GM12878 (cell line): Measurements from ENCODE around the gene ERVK3-1. TPM values are rescaled to one million over a fixed set of nuclear protein-coding genes. Genes with fewer than 3 reads are reported as not detected.

Source experiments
- CHD2 ChIP-seq: IDR thresholded peaks from 2 replicates; pipeline ENCODE4 v1.6.1; 2011; ENCODE audit warnings: low read depth, low read length, improper control_type of control experiment, borderline replicate concordance
- EGR1 ChIP-seq, 2 experiments: IDR thresholded peaks; 1 replicate in 1 of 2; 2 replicates in 1 of 2; pipeline ENCODE4 v1.6.1; 2011 to 2012; ENCODE audit warnings: low read depth in 2 of 2, low read length in 2 of 2, borderline replicate concordance in 1 of 2, mild to moderate bottlenecking in 1 of 2, moderate library complexity in 1 of 2
- FOXM1 ChIP-seq: IDR thresholded peaks from 2 replicates; pipeline ENCODE4 v1.6.1; 2012; ENCODE audit warnings: low read depth, mild to moderate bottlenecking, inconsistent platforms, low read length, moderate library complexity
- KLF5 ChIP-seq: fragments of 450-650 bp; IDR thresholded peaks from 2 replicates; pipeline ENCODE4 v1.6.1; 2014; ENCODE audit warnings: mild to moderate bottlenecking; ENCODE audit not compliant: partially characterized antibody
- MEF2A ChIP-seq: IDR thresholded peaks from 2 replicates; pipeline ENCODE4 v1.6.1; 2011; ENCODE audit warnings: low read depth, mild to moderate bottlenecking, low read length, moderate library complexity; ENCODE audit not compliant: insufficient read depth
- NFYA ChIP-seq: IDR thresholded peaks from 2 replicates; pipeline ENCODE4 v1.6.1; 2011; ENCODE audit warnings: low read depth, mild to moderate bottlenecking, low read length, improper control_type of control experiment, borderline replicate concordance
- NRF1 ChIP-seq: conservative IDR thresholded peaks from 2 replicates; pipeline ENCODE4 v1.6.1; 2011; ENCODE audit warnings: mild to moderate bottlenecking, low read depth, low read length, improper control_type of control experiment
- PAX8 ChIP-seq: fragments of 450-650 bp; IDR thresholded peaks from 2 replicates; pipeline ENCODE4 v1.6.1; 2017; ENCODE audit warnings: mild to moderate bottlenecking, moderate library complexity
- RUNX3 ChIP-seq: IDR thresholded peaks from 2 replicates; pipeline ENCODE4 v1.6.1; 2012; ENCODE audit warnings: low read length, inconsistent platforms
- SMARCA5 ChIP-seq: fragments of 450-650 bp; IDR thresholded peaks from 2 replicates; pipeline ENCODE4 v1.6.1; 2017; ENCODE audit warnings: mild to moderate bottlenecking
- ZNF217 ChIP-seq: fragments of 450-650 bp; IDR thresholded peaks from 2 replicates; pipeline ENCODE4 v1.6.1; 2017; ENCODE audit warnings: antibody characterized with exemption, mild to moderate bottlenecking
- ZNF274 ChIP-seq: IDR thresholded peaks from one replicate; pipeline ENCODE4 v1.8.0; 2011; ENCODE audit not compliant: insufficient read length, insufficient read depth
- ZNF622 ChIP-seq: fragments of 450-650 bp; IDR thresholded peaks from 2 replicates; pipeline ENCODE4 v1.6.1; 2017; ENCODE audit warnings: mild to moderate bottlenecking, inconsistent platforms
- polyA plus RNA-seq, 11 experiments: library from polyadenylated mRNA; depleted of rRNA in 4 of 11; unstranded in 6 of 11; stranded (reverse) in 5 of 11; fragments of >200 nt; fragmentation: Nextera tagmentation in 4 of 11; fragmentation: Illumina TruSeq in 1 of 11; extraction: Ambion mirVana in 4 of 11; extraction: Trizol in 1 of 11; gene quantifications; 1 replicate in 1 of 11; 2 replicates in 10 of 11; pipeline versions ENCODE4 v1.2.1 to v1.2.3, GENCODE V29; 2011 to 2016; ENCODE audit warnings: inconsistent platforms in 2 of 11, missing spikeins in 2 of 11, low read depth in 1 of 11
- total RNA-seq, 4 experiments: library from RNA; depleted of rRNA in 3 of 4; stranded (reverse); fragments of >200 nt in 3 of 4; fragmentation: Illumina TruSeq in 1 of 4; extraction: Trizol in 1 of 4; gene quantifications; 2 replicates each; pipeline versions ENCODE4 v1.2.1 to v1.2.3, GENCODE V29; 2013 to 2021
- TF ChIP-seq, protein P1 (sequence below): fragments of 450-650 bp; IDR thresholded peaks from 2 replicates; pipeline ENCODE4 v1.6.1; 2017; ENCODE audit warnings: mild to moderate bottlenecking, moderate library complexity
- TF ChIP-seq, protein P2 (sequence below): IDR thresholded peaks from 2 replicates; pipeline ENCODE4 v1.6.1; 2011; ENCODE audit warnings: mild to moderate bottlenecking, low read depth, low read length, moderate library complexity; ENCODE audit not compliant: insufficient replicate concordance
- TF ChIP-seq, protein P3 (sequence below): fragments of 450-650 bp; IDR thresholded peaks from 2 replicates; pipeline ENCODE4 v1.6.1; 2016; ENCODE audit warnings: mild to moderate bottlenecking
- TF ChIP-seq, protein P4 (sequence below): IDR thresholded peaks from 2 replicates; pipeline ENCODE4 v1.6.1; 2012; ENCODE audit warnings: mild to moderate bottlenecking, low read depth, low read length
- TF ChIP-seq, protein P5 (sequence below), 3 experiments: IDR thresholded peaks in 2 of 3; conservative IDR thresholded peaks in 1 of 3; 2 replicates each; pipeline ENCODE4 v1.5.1; 2011; ENCODE audit warnings: low read depth in 3 of 3, low read length in 3 of 3, mild to moderate bottlenecking in 3 of 3, control low read depth in 2 of 3, moderate library complexity in 2 of 3, inconsistent platforms in 1 of 3, mixed read lengths in 1 of 3; ENCODE audit not compliant: control insufficient read depth in 2 of 3, insufficient read depth in 1 of 3; ENCODE audit errors: extremely low read depth in 1 of 3

The ERVK3-1 gene
- total and polyA plus RNA-seq, 10 of the 15 experiments (the other 5 are each of a cell fraction or from before 2014, with no cell fraction given): 59.3 to 172 (median 95.8) TPM

DNA sequence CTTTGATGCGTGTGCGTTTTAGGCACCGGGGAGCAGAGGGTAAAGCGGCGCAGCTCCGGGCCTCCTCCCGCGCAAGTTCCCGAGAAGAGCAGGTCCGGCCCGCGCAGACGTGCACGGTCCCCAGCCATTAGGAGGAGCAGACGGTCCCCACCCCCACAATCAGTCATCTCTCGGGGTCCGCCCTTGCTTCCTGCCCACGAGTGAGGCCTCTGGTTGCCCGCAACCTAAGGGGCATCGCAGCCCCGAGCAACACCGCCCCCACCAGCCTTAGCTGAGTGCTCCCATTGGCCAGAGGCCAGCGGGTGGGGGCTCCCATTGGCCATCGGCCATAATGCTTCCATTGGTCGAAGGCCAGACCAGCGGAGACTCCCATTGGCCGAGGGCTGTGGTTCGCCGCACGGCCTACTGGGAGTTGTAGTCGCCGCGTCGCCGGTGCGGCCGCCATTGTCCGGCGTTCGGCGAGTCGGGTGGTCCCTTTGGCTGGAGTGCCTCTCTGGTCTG is 26.6 kb upstream of the ERVK3-1 start, which contains the start of gene ZNF8 (continued):
- TF ChIP-seq, protein P1, sequence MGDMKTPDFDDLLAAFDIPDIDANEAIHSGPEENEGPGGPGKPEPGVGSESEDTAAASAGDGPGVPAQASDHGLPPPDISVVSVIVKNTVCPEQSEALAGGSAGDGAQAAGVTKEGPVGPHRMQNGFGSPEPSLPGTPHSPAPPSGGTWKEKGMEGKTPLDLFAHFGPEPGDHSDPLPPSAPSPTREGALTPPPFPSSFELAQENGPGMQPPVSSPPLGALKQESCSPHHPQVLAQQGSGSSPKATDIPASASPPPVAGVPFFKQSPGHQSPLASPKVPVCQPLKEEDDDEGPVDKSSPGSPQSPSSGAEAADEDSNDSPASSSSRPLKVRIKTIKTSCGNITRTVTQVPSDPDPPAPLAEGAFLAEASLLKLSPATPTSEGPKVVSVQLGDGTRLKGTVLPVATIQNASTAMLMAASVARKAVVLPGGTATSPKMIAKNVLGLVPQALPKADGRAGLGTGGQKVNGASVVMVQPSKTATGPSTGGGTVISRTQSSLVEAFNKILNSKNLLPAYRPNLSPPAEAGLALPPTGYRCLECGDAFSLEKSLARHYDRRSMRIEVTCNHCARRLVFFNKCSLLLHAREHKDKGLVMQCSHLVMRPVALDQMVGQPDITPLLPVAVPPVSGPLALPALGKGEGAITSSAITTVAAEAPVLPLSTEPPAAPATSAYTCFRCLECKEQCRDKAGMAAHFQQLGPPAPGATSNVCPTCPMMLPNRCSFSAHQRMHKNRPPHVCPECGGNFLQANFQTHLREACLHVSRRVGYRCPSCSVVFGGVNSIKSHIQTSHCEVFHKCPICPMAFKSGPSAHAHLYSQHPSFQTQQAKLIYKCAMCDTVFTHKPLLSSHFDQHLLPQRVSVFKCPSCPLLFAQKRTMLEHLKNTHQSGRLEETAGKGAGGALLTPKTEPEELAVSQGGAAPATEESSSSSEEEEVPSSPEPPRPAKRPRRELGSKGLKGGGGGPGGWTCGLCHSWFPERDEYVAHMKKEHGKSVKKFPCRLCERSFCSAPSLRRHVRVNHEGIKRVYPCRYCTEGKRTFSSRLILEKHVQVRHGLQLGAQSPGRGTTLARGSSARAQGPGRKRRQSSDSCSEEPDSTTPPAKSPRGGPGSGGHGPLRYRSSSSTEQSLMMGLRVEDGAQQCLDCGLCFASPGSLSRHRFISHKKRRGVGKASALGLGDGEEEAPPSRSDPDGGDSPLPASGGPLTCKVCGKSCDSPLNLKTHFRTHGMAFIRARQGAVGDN: peak; percentile 50
- TF ChIP-seq EGR1 (IDR thresholded peaks at IDR 0.05; ENCODE audit: borderline replicate concordance in 1 of 2, low read depth in 2 of 2, low read length in 2 of 2) (peak in 1 of 2 experiments; percentile 83; a peak in 2 of 3 replicates), ZNF622 (no peak), SMARCA5 (no peak), ZNF217 (no peak), NRF1 (peak; percentile 45), KLF5 (peak; percentile 79), NFYA (no peak; the same call in 1 of the 2 replicates), RUNX3 (peak; percentile 80), MEF2A (peak; percentile 60; the same call in 1 of the 2 replicates), ZNF274 (no peak), PAX8 (no peak), CHD2 (peak; percentile 95), FOXM1 (no peak)
- TF ChIP-seq, protein P2, sequence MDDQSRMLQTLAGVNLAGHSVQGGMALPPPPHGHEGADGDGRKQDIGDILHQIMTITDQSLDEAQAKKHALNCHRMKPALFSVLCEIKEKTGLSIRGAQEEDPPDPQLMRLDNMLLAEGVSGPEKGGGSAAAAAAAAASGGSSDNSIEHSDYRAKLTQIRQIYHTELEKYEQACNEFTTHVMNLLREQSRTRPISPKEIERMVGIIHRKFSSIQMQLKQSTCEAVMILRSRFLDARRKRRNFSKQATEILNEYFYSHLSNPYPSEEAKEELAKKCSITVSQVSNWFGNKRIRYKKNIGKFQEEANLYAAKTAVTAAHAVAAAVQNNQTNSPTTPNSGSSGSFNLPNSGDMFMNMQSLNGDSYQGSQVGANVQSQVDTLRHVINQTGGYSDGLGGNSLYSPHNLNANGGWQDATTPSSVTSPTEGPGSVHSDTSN: no peak
- TF ChIP-seq, protein P3, sequence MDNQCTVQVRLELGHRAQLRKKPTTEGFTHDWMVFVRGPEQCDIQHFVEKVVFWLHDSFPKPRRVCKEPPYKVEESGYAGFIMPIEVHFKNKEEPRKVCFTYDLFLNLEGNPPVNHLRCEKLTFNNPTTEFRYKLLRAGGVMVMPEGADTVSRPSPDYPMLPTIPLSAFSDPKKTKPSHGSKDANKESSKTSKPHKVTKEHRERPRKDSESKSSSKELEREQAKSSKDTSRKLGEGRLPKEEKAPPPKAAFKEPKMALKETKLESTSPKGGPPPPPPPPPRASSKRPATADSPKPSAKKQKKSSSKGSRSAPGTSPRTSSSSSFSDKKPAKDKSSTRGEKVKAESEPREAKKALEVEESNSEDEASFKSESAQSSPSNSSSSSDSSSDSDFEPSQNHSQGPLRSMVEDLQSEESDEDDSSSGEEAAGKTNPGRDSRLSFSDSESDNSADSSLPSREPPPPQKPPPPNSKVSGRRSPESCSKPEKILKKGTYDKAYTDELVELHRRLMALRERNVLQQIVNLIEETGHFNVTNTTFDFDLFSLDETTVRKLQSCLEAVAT: 0 out of 2 replicates have a peak, but pooled peaks have one; percentile 41
- TF ChIP-seq, protein P4, sequence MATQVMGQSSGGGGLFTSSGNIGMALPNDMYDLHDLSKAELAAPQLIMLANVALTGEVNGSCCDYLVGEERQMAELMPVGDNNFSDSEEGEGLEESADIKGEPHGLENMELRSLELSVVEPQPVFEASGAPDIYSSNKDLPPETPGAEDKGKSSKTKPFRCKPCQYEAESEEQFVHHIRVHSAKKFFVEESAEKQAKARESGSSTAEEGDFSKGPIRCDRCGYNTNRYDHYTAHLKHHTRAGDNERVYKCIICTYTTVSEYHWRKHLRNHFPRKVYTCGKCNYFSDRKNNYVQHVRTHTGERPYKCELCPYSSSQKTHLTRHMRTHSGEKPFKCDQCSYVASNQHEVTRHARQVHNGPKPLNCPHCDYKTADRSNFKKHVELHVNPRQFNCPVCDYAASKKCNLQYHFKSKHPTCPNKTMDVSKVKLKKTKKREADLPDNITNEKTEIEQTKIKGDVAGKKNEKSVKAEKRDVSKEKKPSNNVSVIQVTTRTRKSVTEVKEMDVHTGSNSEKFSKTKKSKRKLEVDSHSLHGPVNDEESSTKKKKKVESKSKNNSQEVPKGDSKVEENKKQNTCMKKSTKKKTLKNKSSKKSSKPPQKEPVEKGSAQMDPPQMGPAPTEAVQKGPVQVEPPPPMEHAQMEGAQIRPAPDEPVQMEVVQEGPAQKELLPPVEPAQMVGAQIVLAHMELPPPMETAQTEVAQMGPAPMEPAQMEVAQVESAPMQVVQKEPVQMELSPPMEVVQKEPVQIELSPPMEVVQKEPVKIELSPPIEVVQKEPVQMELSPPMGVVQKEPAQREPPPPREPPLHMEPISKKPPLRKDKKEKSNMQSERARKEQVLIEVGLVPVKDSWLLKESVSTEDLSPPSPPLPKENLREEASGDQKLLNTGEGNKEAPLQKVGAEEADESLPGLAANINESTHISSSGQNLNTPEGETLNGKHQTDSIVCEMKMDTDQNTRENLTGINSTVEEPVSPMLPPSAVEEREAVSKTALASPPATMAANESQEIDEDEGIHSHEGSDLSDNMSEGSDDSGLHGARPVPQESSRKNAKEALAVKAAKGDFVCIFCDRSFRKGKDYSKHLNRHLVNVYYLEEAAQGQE: no peak
- TF ChIP-seq, protein P5, sequence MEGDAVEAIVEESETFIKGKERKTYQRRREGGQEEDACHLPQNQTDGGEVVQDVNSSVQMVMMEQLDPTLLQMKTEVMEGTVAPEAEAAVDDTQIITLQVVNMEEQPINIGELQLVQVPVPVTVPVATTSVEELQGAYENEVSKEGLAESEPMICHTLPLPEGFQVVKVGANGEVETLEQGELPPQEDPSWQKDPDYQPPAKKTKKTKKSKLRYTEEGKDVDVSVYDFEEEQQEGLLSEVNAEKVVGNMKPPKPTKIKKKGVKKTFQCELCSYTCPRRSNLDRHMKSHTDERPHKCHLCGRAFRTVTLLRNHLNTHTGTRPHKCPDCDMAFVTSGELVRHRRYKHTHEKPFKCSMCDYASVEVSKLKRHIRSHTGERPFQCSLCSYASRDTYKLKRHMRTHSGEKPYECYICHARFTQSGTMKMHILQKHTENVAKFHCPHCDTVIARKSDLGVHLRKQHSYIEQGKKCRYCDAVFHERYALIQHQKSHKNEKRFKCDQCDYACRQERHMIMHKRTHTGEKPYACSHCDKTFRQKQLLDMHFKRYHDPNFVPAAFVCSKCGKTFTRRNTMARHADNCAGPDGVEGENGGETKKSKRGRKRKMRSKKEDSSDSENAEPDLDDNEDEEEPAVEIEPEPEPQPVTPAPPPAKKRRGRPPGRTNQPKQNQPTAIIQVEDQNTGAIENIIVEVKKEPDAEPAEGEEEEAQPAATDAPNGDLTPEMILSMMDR (IDR thresholded peaks at IDR 0.05 in 2 of 3, conservative IDR thresholded peaks at IDR 0.05 in 1 of 3; ENCODE audit: control insufficient read depth in 2 of 3, extremely low read depth in 1 of 3, insufficient read depth in 1 of 3, low read depth in 3 of 3, low read length in 3 of 3): no peak
